ENCODE data around the gene COPE.
"Not testable (repeated sequence)": the region's sequence is repeated elsewhere in the genome, so short reads cannot be mapped to it uniquely, and the experiment has no call there.

- TF ChIP-seq POLR2A, CTCF (IDR thresholded peaks at IDR 0.05): not testable (repeated sequence)
Observed at GRCh38 chr19:18902519-18902918, 16.7 kb downstream of the COPE start.

Measured in lower leg skin (tissue), 3 donors.